GM20000 (cell line): ENCODE measurements around the gene NLGN1.
"Not testable (repeated sequence)": the region's sequence is repeated elsewhere in the genome, so short reads cannot be mapped to it uniquely, and the experiment has no call there.

Experiments used
- DNase-seq: peaks from one replicate; pipeline ENCODE4 v3.0.0; 2012; ENCODE audit warnings: low spot score
- CTCF ChIP-seq: IDR thresholded peaks from 2 replicates; pipeline ENCODE4 v1.5.1; 2012; ENCODE audit warnings: mild to moderate bottlenecking, control low read depth; ENCODE audit errors: extremely low read depth, missing control alignments

The NLGN1 gene

GRCh38 chr3:174219738-174220137 is 822.2 kb downstream of the NLGN1 start:
- TF ChIP-seq CTCF, result no peak
- DNase-seq, result no peak

GRCh38 chr3:174220775-174221554 is 823.4 kb downstream of the NLGN1 start:
- no peak for DNase-seq
- no peak for TF ChIP-seq CTCF

GRCh38 chr3:174223042-174223441 is 825.5 kb downstream of the NLGN1 start:
- no peak for TF ChIP-seq CTCF
- DNase-seq, result no peak

GRCh38 chr3:174223626-174224025 is 826.1 kb downstream of the NLGN1 start:
- no peak for TF ChIP-seq CTCF
- no peak for DNase-seq

- TF ChIP-seq CTCF, result no peak
- no peak for DNase-seq
Observed at GRCh38 chr3:174229916-174230315, 832.4 kb downstream of the NLGN1 start.

- DNase-seq, result not testable (repeated sequence)
Observed at GRCh38 chr3:174232028-174232657, 834.6 kb downstream of the NLGN1 start.

GRCh38 chr3:174232658-174233429 is 835.3 kb downstream of the NLGN1 start:
- no peak for DNase-seq
- TF ChIP-seq CTCF, result no peak
